ENCODE measurements around the gene EFCC1.

The EFCC1 gene

DNA sequence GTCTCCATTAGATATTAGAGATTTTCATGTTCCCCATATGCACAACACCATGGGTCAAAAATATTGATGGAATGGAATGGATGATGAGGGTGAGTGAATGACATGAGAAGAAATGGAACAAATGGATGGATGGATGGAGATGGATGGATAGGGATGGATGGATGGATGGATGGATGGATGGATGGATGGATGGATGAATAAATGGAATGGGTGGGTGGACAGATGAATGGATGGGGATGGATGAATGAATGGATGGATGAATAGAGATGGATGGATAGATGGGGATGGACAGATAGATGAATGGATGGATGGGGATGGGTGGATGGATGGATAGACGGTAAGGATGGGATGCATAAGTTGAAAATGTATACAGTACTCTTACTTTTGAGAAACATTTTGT is 25.8 kb upstream of the EFCC1 start:
- Histone ChIP-seq H3K4me1 (peaks cover 35% of the 10 kb centered on the region), H3K4me2 (no peak overlapping the region), H4K20me1 (no peaks in the 10 kb centered on the region), H3K27ac (no peak overlapping the region), H3K9ac (no peak overlapping the region), H3K9me3 (no peaks in the 10 kb centered on the region), H3K36me3 (no peaks in the 10 kb centered on the region), H3K27me3 (no peaks in the 10 kb centered on the region), H3K4me3 (no peak overlapping the region)
- no peak for TF ChIP-seq Cebpa-rat (IDR thresholded peaks at IDR 0.05)

- no peak overlapping the region for H3K27ac ChIP-seq
- no peak overlapping the region for H3K9ac ChIP-seq
- no peaks in the 10 kb centered on the region for H3K27me3 ChIP-seq
- no peak overlapping the region for H3K4me2 ChIP-seq
- H3K4me1 ChIP-seq = peaks cover 16% of the 10 kb centered on the region
- no peak overlapping the region for H3K4me3 ChIP-seq
- no peaks in the 10 kb centered on the region for H3K9me3 ChIP-seq
- H3K36me3 ChIP-seq = no peaks in the 10 kb centered on the region
- H4K20me1 ChIP-seq = no peaks in the 10 kb centered on the region
- TF ChIP-seq Cebpa-rat (IDR thresholded peaks at IDR 0.05) = no peak
These were observed 17.6 kb upstream of the EFCC1 start for GRCh38 chr3:128983293-128984069.

- H3K9me3 ChIP-seq = no peaks in the 10 kb centered on the region
- no peak overlapping the region for H3K4me2 ChIP-seq
- H4K20me1 ChIP-seq = no peaks in the 10 kb centered on the region
- H3K27ac ChIP-seq = no peak overlapping the region
- TF ChIP-seq Cebpa-rat (IDR thresholded peaks at IDR 0.05) = no peak
- no peak overlapping the region for H3K9ac ChIP-seq
- H3K36me3 ChIP-seq = no peaks in the 10 kb centered on the region
- no peaks in the 10 kb centered on the region for H3K27me3 ChIP-seq
- H3K4me3 ChIP-seq = no peak overlapping the region
- peaks cover 16% of the 10 kb centered on the region for H3K4me1 ChIP-seq
These were observed 16.5 kb upstream of the EFCC1 start for GRCh38 chr3:128984596-128984995.

GRCh38 chr3:128987302-128988100 is 13.6 kb upstream of the EFCC1 start:
- Histone ChIP-seq H3K27ac (no peak overlapping the region), H3K9ac (no peak overlapping the region), H3K4me2 (no peak overlapping the region), H3K36me3 (no peaks in the 10 kb centered on the region), H4K20me1 (no peaks in the 10 kb centered on the region), H3K9me3 (no peaks in the 10 kb centered on the region), H3K4me1 (peaks cover 3% of the 10 kb centered on the region), H3K27me3 (no peaks in the 10 kb centered on the region), H3K4me3 (no peak overlapping the region)
- no peak for TF ChIP-seq Cebpa-rat (IDR thresholded peaks at IDR 0.05)

GRCh38 chr3:128988286-128988685 is 12.8 kb upstream of the EFCC1 start:
- Histone ChIP-seq H4K20me1 (no peaks in the 10 kb centered on the region), H3K4me3 (no peak overlapping the region), H3K9ac (no peak overlapping the region), H3K4me1 (peaks cover 4% of the 10 kb centered on the region), H3K4me2 (no peak overlapping the region), H3K27me3 (no peaks in the 10 kb centered on the region), H3K36me3 (no peaks in the 10 kb centered on the region), H3K27ac (no peak overlapping the region), H3K9me3 (no peaks in the 10 kb centered on the region)
- TF ChIP-seq Cebpa-rat (IDR thresholded peaks at IDR 0.05) = no peak

- Histone ChIP-seq H3K4me3 (no peak overlapping the region), H3K4me2 (no peak overlapping the region), H3K9me3 (no peaks in the 10 kb centered on the region), H3K36me3 (no peaks in the 10 kb centered on the region), H3K27me3 (no peaks in the 10 kb centered on the region), H3K27ac (no peak overlapping the region), H4K20me1 (no peaks in the 10 kb centered on the region), H3K4me1 (peaks cover 34% of the 10 kb centered on the region), H3K9ac (no peak overlapping the region)
- TF ChIP-seq Cebpa-rat (IDR thresholded peaks at IDR 0.05) = no peak
These were observed 9.7 kb upstream of the EFCC1 start for GRCh38 chr3:128991355-128991895.

DNA sequence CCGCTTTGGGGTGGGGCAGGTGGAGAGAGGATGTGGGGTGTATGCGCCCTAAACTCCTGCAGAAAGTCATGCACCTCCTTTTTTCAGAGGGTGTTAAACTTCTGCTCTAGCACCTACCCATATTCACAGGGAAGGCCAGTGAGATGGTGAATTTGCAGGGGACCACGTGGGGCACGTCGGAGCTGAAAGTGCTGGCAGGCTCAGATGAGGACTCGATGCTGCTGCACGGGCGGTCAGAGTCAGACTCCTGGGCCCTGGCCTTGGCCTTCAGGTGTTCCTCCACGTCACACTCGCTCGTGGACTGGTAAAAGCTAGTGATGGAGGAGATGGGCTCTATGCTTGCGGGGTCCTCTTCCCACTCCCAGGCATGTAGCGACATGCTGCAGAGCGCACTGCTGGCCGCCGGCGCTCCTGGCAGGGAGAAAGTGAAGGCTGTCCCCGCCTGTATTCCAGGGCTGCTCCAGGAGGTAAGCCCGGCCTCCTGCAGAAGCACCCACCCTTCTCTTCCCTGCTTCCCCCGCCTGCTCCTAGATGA is 8.1 kb upstream of the EFCC1 start:
- Histone ChIP-seq H3K9ac (no peak overlapping the region), H3K4me3 (no peak overlapping the region), H3K4me2 (peak overlapping the region; percentile 86), H3K27me3 (no peaks in the 10 kb centered on the region), H3K36me3 (no peaks in the 10 kb centered on the region), H3K27ac (no peak overlapping the region), H3K9me3 (no peaks in the 10 kb centered on the region), H3K4me1 (peaks cover 50% of the 10 kb centered on the region), H4K20me1 (no peaks in the 10 kb centered on the region)
- TF ChIP-seq Cebpa-rat (IDR thresholded peaks at IDR 0.05) = no peak

- no peak for TF ChIP-seq Cebpa-rat (IDR thresholded peaks at IDR 0.05)
- Histone ChIP-seq H3K9me3 (no peaks in the 10 kb centered on the region), H3K9ac (no peak within 1 kb of the TSS), H3K27ac (no peak within 1 kb of the TSS), H3K4me1 (peaks cover 56% of the 10 kb centered on the region), H3K36me3 (no peaks in the 10 kb centered on the region), H3K4me2 (peak within 1 kb of the TSS; percentile 86), H3K27me3 (no peaks in the 10 kb centered on the region), H4K20me1 (no peaks in the 10 kb centered on the region), H3K4me3 (peak within 1 kb of the TSS; percentile 62)
These were observed 7.5 kb upstream of the EFCC1 start, which contains the start of gene CFAP92 for GRCh38 chr3:128993461-128994172. CFAP92 (minus strand) TSS chr3:128994076; CDS start chr3:128993304, 772 bp downstream.

DNA sequence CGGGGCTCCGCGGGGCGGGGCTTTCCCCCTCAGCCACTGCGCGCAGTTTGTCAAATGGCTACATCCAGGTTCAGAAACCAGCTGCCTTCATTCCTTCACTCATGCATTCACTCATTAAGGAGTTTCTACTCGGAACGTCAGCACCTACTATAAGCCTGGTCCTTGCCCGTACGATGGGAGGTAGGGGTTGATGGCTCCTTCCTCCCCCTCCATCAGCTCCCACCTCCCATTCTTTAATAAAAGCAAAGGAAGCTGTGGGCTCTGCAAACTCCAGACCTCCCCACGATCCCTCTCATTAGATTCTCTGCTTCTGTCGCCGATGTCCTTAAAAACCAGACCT is 7.0 kb upstream of the EFCC1 start:
- Histone ChIP-seq H3K27ac (no peak overlapping the region), H3K4me1 (peaks cover 62% of the 10 kb centered on the region), H3K27me3 (no peaks in the 10 kb centered on the region), H3K36me3 (no peaks in the 10 kb centered on the region), H3K4me2 (peak overlapping the region; percentile 86), H3K9ac (no peak overlapping the region), H3K4me3 (peak overlapping the region; percentile 62; the same call in 1 of the 2 replicates), H3K9me3 (no peaks in the 10 kb centered on the region), H4K20me1 (no peaks in the 10 kb centered on the region)
- no peak for TF ChIP-seq Cebpa-rat (IDR thresholded peaks at IDR 0.05)
